ENCODE measurements around the gene PTPRR.
A peak's percentile ranks its signal among the peaks of the same experiment; 100 is the strongest.

The PTPRR gene

DNA sequence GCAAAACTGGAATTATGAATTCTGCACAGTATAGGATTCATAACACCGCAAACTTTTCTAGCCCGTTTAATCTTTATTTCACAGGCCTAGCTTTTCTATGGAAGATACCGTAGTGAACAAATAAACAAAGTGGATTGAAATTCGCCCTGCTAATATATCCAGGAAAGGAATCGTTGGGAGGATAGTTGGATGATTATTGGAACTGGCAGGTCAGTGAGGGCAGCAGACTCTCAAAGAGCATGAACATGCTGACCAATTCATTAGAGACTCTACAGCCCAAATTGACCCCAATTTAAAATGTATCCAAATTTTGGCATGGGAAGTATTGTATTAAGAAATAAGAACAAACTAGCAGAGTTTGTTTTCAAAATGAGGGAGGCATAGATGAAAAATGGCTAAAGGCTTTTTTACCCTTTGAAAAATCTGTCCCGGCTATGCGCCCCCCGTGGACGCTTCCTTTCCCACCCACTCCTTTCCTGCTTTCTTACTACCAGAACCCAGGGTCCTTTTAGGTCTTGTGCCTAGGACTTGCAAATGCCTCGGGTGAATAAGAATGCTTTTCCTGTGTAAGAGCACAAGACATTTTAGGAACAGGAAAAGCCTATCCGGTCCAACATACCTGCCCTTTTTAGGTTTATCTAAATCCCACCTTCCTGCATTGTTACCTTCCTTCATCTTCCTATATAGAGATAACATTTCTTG lies 198.7 kb downstream of the PTPRR start:
- Histone ChIP-seq H3K36me3 (ENCODE audit: insufficient read depth, low read length) (no peaks in the 10 kb centered on the region), H3K4me2 (ENCODE audit: low read depth, low read length, poor library complexity, severe bottlenecking) (peak overlapping the region; percentile 46), H3K9me3 (ENCODE audit: insufficient read depth, low read depth, low read length) (no peaks in the 10 kb centered on the region), H3F3A (ENCODE audit: low read depth) (no peaks in the 10 kb centered on the region), H3K27me3 (ENCODE audit: insufficient read depth, low read length, poor library complexity, severe bottlenecking) (no peaks in the 10 kb centered on the region), H3K9me2 (replicated peaks; ENCODE audit: low read depth, low read length) (no peaks in the 10 kb centered on the region), H4K20me1 (ENCODE audit: insufficient read depth, low read length, poor library complexity, severe bottlenecking) (no peaks in the 10 kb centered on the region), H3K4me3 (ENCODE audit: low read length, poor library complexity, severe bottlenecking) (no peak overlapping the region), H3K9ac (ENCODE audit: low read depth, low read length, poor library complexity, severe bottlenecking) (no peak overlapping the region), H3K4me1 (ENCODE audit: insufficient read depth, low read length, poor library complexity, severe bottlenecking) (peaks cover 23% of the 10 kb centered on the region), H3K79me2 (ENCODE audit: insufficient read depth, low read length) (no peaks in the 10 kb centered on the region), H2AFZ (ENCODE audit: low read length) (no peak overlapping the region)
- no peak for TF ChIP-seq EZH2phosphoT487 (IDR thresholded peaks at IDR 0.05; ENCODE audit: borderline replicate concordance)
- TF ChIP-seq CTCF (conservative IDR thresholded peaks at IDR 0.05; ENCODE audit: low read length), result no peak

- no peak overlapping the region for H3K4me3 ChIP-seq (ENCODE audit: low read length, poor library complexity, severe bottlenecking)
- H3K4me2 ChIP-seq (ENCODE audit: low read depth, low read length, poor library complexity, severe bottlenecking), result no peak overlapping the region
- TF ChIP-seq CTCF (conservative IDR thresholded peaks at IDR 0.05; ENCODE audit: low read length) (no peak), EZH2phosphoT487 (IDR thresholded peaks at IDR 0.05; ENCODE audit: borderline replicate concordance) (no peak)
- H3K27me3 ChIP-seq (ENCODE audit: insufficient read depth, low read length, poor library complexity, severe bottlenecking), result no peaks in the 10 kb centered on the region
- no peaks in the 10 kb centered on the region for H3F3A ChIP-seq (ENCODE audit: low read depth)
- H3K9me3 ChIP-seq (ENCODE audit: insufficient read depth, low read depth, low read length), result no peaks in the 10 kb centered on the region
- no peaks in the 10 kb centered on the region for H3K36me3 ChIP-seq (ENCODE audit: insufficient read depth, low read length)
- H2AFZ ChIP-seq (ENCODE audit: low read length), result 0 out of 2 replicates have a peak overlapping the region, but pooled peaks have one; percentile 18
- H3K4me1 ChIP-seq (ENCODE audit: insufficient read depth, low read length, poor library complexity, severe bottlenecking), result peaks cover 23% of the 10 kb centered on the region
- no peaks in the 10 kb centered on the region for H4K20me1 ChIP-seq (ENCODE audit: insufficient read depth, low read length, poor library complexity, severe bottlenecking)
- no peak overlapping the region for H3K9ac ChIP-seq (ENCODE audit: low read depth, low read length, poor library complexity, severe bottlenecking)
- H3K79me2 ChIP-seq (ENCODE audit: insufficient read depth, low read length), result no peaks in the 10 kb centered on the region
- no peaks in the 10 kb centered on the region for H3K9me2 ChIP-seq (replicated peaks; ENCODE audit: low read depth, low read length)
These were observed 199.3 kb downstream of the PTPRR start for GRCh38 chr12:70721216-70721615.

DNA sequence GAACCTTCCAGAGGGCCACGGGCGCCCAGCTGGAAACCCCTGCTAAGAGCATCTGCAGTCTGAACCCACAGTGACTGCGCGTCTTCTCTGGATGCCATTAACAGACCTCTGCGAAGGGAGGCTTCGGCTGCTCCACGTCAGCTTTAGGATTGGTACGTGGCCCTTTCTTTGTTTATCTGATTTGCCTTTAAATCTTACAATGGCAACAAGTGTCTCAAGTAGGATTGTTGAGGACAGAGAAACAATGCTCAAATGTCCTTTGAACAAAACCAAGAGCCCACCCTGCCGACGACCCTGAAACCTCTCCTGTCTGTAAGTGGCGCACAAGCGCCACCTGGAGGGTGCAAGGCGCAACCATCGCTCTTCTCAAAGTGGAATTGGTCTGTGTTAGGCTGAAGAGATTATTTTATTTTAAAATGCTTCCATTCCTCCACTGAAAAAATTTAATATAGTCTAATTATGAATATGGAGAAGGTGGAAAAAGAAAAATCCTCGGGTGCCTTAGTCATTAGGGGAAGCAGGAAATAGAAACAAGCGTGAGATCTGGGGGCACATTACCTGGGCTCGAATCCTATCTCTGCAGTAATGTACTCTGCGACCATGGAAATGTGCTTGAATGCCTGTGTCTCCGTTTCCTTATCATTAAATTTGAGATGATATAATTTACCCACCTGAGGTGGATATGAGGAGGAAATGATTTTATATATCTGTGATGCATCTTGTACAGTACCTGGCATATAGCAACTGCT lies 200.7 kb downstream of the PTPRR start:
- H3K27me3 ChIP-seq (ENCODE audit: insufficient read depth, low read length, poor library complexity, severe bottlenecking), result no peaks in the 10 kb centered on the region
- no peaks in the 10 kb centered on the region for H4K20me1 ChIP-seq (ENCODE audit: insufficient read depth, low read length, poor library complexity, severe bottlenecking)
- H2AFZ ChIP-seq (ENCODE audit: low read length), result peak overlapping the region; percentile 80
- H3K9me3 ChIP-seq (ENCODE audit: insufficient read depth, low read depth, low read length), result no peaks in the 10 kb centered on the region
- H3K4me1 ChIP-seq (ENCODE audit: insufficient read depth, low read length, poor library complexity, severe bottlenecking), result peaks cover 23% of the 10 kb centered on the region
- H3K4me2 ChIP-seq (ENCODE audit: low read depth, low read length, poor library complexity, severe bottlenecking), result peak overlapping the region; percentile 41
- no peaks in the 10 kb centered on the region for H3K9me2 ChIP-seq (replicated peaks; ENCODE audit: low read depth, low read length)
- no peak overlapping the region for H3K9ac ChIP-seq (ENCODE audit: low read depth, low read length, poor library complexity, severe bottlenecking)
- no peaks in the 10 kb centered on the region for H3K36me3 ChIP-seq (ENCODE audit: insufficient read depth, low read length)
- peak; percentile 100 for TF ChIP-seq CTCF (conservative IDR thresholded peaks at IDR 0.05; ENCODE audit: low read length)
- TF ChIP-seq EZH2phosphoT487 (IDR thresholded peaks at IDR 0.05; ENCODE audit: borderline replicate concordance), result no peak
- H3K4me3 ChIP-seq (ENCODE audit: low read length, poor library complexity, severe bottlenecking), result no peak overlapping the region
- no peaks in the 10 kb centered on the region for H3K79me2 ChIP-seq (ENCODE audit: insufficient read depth, low read length)
- no peaks in the 10 kb centered on the region for H3F3A ChIP-seq (ENCODE audit: low read depth)

All from Loucy (cell line).